DMS53 treated with DMSO at 0.1 percent for 48 hours (cell line): ENCODE measurements around the gene EPRS1.
"Not testable (repeated sequence)": the region's sequence is repeated elsewhere in the genome, so short reads cannot be mapped to it uniquely, and the experiment has no call there.

Experiments
- DNase-seq: peaks from one replicate; lab custom pipeline; 2025; ENCODE audit not compliant: unreplicated experiment; lab: John Stamatoyannopoulos, UW

EPRS1 gene

GRCh38 chr1:220046052-220046930 is at the start of gene EPRS1:
EPRS1 (minus strand) TSS chr1:220046505; CDS start chr1:220046388, 117 bp downstream.
- DNase-seq, result peak; percentile 98

GRCh38 chr1:220094016-220094911 is 48.0 kb upstream of the EPRS1 start, which contains the start of gene IARS2:
IARS2 (plus strand) TSS chr1:220094132; CDS start chr1:220094217, 85 bp downstream.
- peak; percentile 64 for DNase-seq

- peak; percentile 89 for DNase-seq
Measured at GRCh38 chr1:220093361-220094015, 47.2 kb upstream of the EPRS1 start.

- DNase-seq, result no peak
Measured at GRCh38 chr1:220092694-220093093, 46.4 kb upstream of the EPRS1 start.

- DNase-seq, result peak; percentile 99
Measured at GRCh38 chr1:220089650-220090556, 43.6 kb upstream of the EPRS1 start, which contains the start of gene BPNT1. BPNT1 (minus strand) TSS chr1:220089788; CDS start chr1:220079846, 9,942 bp downstream.

- DNase-seq, result not testable (repeated sequence)
Measured at GRCh38 chr1:220086261-220086686, 40.0 kb upstream of the EPRS1 start.

GRCh38 chr1:220084460-220084859 is 38.2 kb upstream of the EPRS1 start:
- no peak for DNase-seq

- no peak for DNase-seq
Measured at GRCh38 chr1:220077887-220078286, 31.6 kb upstream of the EPRS1 start.

- no peak for DNase-seq
Measured at GRCh38 chr1:220076861-220077762, 30.8 kb upstream of the EPRS1 start.

GRCh38 chr1:220067269-220068204 is 21.2 kb upstream of the EPRS1 start:
- DNase-seq, result no peak

- no peak for DNase-seq
Measured at GRCh38 chr1:220062629-220063028, 16.3 kb upstream of the EPRS1 start.

- DNase-seq, result no peak
Measured at GRCh38 chr1:220060876-220061275, 14.6 kb upstream of the EPRS1 start.

GRCh38 chr1:220056374-220056773 is 10.1 kb upstream of the EPRS1 start:
- no peak for DNase-seq

GRCh38 chr1:220045356-220046051 is 801 bp downstream of the EPRS1 start:
- peak; percentile 33 for DNase-seq

- DNase-seq, result no peak
Measured at GRCh38 chr1:220044678-220045355, 1.5 kb downstream of the EPRS1 start.

- no peak for DNase-seq
Measured at GRCh38 chr1:220043646-220044045, 2.7 kb downstream of the EPRS1 start.
